ENCODE data around the gene AGPAT2.

DNA sequence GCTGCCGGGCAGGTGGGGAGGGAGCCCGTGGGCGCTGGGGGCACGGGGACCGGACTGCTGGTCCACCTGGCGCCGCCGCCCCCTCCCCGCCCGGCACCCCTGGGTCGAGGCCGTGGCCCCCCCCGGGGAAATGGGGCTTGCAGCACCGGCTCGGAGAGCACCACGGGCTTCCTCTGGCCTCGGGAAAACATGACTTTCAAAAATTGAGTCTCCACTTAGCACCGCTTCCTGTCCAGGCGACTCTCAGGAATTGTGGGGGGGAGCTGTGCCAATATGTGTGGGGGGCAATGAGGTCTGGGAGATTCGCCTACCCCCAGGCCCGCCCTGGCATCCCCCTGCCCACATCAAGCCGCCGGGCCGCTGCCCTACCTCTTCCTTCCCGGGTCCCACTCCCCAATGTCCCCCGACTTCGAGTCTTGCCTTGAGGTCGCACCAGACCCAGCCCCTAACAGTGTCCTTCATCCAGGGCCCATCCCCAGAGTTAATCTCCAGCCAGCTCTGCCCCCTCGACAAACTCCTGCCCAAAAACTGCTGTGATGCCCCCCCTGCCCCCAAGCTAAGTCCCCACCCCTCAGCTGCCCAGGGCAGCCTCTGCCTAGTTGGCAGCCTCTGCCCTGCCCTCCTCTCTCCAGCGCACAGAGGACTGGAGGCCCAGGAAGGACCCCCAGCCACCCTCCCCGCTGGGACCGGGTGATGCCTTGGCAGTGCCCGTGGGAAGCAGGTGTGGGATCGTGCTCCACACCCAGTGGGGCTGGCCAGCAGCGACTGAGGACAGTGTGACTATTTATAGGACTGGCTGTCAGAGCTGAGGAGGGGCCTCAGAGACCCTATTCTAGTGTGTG lies 20.7 kb downstream of the AGPAT2 start:
- TF ChIP-seq, protein P1, sequence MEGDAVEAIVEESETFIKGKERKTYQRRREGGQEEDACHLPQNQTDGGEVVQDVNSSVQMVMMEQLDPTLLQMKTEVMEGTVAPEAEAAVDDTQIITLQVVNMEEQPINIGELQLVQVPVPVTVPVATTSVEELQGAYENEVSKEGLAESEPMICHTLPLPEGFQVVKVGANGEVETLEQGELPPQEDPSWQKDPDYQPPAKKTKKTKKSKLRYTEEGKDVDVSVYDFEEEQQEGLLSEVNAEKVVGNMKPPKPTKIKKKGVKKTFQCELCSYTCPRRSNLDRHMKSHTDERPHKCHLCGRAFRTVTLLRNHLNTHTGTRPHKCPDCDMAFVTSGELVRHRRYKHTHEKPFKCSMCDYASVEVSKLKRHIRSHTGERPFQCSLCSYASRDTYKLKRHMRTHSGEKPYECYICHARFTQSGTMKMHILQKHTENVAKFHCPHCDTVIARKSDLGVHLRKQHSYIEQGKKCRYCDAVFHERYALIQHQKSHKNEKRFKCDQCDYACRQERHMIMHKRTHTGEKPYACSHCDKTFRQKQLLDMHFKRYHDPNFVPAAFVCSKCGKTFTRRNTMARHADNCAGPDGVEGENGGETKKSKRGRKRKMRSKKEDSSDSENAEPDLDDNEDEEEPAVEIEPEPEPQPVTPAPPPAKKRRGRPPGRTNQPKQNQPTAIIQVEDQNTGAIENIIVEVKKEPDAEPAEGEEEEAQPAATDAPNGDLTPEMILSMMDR (IDR thresholded peaks at IDR 0.05) = no peak
- TF ChIP-seq POLR2A (IDR thresholded peaks at IDR 0.05) = no peak
